Tibial nerve (tissue), 4 donors: ENCODE measurements around the gene TSR3.

Experiments used
- EP300 ChIP-seq, 2 donors: sonication (generic); formaldehyde crosslinking; IDR thresholded peaks; one replicate each; pipeline ENCODE4 v1.6.1; 2017; ENCODE audit warnings: antibody characterized with exemption in 2 of 2, mild to moderate bottlenecking in 1 of 2
- POLR2A ChIP-seq, 2 donors: fragments of 450-650 bp; IDR thresholded peaks; one replicate each; pipeline ENCODE4 v1.6.1; 2017; ENCODE audit warnings: antibody characterized with exemption in 2 of 2, mild to moderate bottlenecking in 2 of 2, moderate library complexity in 2 of 2
- TF ChIP-seq, protein P1 (sequence below), 5 experiments: fragments of 200-600 bp in 3 of 5; fragments of 450-650 bp in 2 of 5; sonication (generic) in 3 of 5; IDR thresholded peaks; one replicate each; pipeline ENCODE4 v1.5.1; 2016 to 2019; ENCODE audit warnings: antibody characterized with exemption in 5 of 5, mild to moderate bottlenecking in 3 of 5, moderate library complexity in 2 of 5

DNA sequence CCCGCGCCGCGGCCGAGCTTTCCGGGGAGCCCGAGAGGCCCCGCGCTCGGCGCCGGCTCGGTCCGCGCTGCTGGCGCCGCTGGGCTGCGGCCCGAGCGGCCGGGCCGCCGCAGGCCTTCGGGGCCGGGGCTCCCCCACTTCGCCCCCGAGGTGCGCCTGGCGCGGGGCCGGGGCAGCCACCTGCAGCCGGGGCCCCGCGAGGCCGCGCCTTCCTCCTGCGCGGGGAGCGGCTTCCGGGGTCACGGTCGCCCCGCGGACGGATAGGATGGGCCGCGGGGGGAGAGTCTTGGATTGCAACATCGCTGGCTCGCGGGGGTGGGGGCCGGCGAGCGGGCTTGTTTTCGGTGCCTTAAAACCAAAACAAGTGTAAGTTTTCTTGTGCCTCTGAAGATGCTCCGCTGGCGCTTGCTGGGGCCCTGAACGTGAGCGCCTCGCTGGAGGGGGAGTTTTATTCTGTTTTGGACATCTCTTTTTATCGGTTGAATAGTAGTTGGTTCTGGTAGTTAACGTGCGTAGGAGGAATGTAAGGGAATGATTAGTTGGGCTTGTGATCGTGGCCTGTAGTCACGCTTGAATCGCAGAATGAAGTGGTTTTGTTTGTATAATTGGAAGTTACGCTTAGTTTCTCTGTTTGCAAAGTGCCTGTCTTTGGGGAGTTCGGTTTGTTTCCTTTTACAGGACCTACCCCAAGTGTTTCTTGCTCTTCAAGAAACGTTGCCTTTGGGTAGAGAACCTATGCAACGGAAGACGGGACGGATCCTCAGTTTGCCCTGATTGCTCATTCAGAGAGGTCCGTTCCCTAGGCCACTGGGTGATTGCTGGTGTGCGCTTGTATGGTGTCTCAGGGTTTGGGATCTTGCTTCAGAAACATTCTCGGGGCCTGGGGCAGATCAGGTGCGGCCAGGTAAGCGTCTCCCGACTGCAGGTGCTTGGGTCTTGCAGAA is 41.5 kb downstream of the TSR3 start:
- TF ChIP-seq, protein P1, sequence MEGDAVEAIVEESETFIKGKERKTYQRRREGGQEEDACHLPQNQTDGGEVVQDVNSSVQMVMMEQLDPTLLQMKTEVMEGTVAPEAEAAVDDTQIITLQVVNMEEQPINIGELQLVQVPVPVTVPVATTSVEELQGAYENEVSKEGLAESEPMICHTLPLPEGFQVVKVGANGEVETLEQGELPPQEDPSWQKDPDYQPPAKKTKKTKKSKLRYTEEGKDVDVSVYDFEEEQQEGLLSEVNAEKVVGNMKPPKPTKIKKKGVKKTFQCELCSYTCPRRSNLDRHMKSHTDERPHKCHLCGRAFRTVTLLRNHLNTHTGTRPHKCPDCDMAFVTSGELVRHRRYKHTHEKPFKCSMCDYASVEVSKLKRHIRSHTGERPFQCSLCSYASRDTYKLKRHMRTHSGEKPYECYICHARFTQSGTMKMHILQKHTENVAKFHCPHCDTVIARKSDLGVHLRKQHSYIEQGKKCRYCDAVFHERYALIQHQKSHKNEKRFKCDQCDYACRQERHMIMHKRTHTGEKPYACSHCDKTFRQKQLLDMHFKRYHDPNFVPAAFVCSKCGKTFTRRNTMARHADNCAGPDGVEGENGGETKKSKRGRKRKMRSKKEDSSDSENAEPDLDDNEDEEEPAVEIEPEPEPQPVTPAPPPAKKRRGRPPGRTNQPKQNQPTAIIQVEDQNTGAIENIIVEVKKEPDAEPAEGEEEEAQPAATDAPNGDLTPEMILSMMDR (IDR thresholded peaks at IDR 0.05) = no peak
- TF ChIP-seq POLR2A (IDR thresholded peaks at IDR 0.05) (no peak), EP300 (IDR thresholded peaks at IDR 0.05) (no peak)
